NOMO-1 treated with DMSO at 0.1 percent for 48 hours (cell line): ENCODE data around the gene GSG1L.
"Not testable (repeated sequence)": the region's sequence is repeated elsewhere in the genome, so short reads cannot be mapped to it uniquely, and the experiment has no call there.

ENCODE experiments used
- DNase-seq: peaks from one replicate; lab custom pipeline; 2025; ENCODE audit not compliant: unreplicated experiment; lab: John Stamatoyannopoulos, UW

Gene GSG1L

DNA sequence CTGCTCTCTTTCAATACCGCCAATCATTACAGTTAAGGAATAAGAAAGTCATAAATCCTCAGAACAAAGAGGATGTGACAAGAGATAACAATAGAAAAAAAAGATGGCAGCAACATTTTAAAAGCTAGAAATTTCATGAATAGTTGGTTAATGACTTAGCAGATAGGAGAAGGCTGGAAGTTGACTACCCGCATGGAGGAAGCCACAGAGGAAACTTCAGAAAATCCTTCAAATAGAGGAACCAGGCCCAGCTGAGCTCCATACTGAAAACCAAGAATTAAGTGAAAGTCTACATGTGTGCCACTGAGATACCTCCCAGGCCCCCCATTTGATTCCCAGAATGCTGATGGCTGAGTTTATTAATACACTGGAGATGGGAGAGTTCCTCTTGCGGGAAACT lies 109.3 kb downstream of the GSG1L start:
- DNase-seq = no peak

DNA sequence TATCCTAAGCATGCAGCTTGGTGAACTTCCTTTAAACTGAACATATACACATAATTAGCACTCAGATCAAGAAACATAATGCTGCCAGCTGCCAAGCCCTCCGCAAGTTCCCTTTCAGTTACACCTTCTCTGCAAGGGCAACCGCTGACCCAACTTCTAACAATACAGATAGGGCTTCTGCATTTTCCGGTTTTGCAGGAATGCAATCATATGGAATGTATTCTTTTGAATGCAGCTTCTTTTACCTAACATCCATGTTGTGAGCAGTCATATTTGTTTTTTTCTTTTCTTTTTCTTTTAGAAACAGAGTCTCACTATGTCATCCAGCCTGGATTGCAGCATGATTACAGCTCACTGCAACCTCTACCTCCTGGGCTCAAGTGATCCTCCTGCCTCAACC lies 110.7 kb downstream of the GSG1L start:
- no peak for DNase-seq

DNA sequence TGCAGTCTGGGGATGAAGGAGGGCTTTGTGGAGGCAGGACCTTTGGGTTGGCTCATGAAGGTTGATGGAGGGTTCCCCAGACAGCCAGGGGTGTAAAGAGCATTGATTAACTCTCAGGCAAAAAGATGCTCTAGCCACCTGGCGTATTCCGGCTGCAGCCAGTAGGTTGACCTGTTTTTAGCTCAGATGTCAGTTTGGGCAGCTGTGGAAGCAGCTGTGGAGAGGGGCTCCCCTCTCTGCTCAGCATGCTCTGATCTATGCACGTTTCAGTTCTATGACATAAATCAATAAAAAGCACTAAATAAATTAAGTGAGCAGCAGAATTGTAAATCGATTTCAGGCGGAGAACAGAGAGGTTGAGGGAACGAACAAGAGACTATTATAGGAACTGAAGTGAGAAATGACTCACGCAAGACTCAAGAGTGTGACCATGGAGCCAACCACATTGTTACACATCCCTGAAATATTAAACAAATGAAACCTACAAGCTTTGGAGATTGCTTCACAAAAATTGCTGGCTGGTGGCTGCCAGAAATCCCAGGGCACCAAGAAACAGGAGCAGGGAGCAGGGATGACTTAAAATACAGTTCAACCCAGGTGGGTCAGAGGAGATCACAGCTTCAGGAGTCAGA lies 111.9 kb downstream of the GSG1L start:
- no peak for DNase-seq

DNA sequence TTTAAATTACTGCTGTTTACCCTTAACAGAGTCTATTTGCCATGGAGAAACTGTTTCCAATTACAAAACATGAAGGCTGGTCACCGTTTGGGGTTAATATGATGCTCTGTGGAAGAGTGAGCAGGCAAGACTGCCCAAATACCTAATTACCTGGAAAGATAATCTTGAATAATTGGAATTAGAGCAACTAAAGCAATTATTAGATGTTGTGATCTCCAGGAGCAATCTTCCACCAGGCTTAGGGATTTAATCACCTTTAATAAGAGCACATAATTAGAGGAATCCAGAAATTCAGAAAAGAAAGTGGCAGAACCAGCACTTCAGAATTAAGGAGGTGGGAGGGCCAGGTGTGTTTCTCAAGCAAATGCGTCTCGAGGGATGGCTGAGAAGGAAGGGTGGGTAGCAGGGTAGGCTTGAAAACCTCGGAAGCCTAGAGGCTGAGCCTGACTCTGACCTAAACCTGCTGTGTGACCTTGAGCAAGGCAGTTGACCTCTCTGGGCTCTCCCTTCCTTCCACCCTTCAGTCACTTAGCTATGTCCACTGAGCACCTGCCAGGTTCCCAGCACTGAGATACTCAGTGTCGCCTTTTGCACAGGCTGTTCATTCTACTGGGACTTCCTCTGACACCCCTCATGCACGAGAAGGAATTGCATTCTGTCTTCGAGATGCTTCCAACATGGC lies 113.2 kb downstream of the GSG1L start:
- DNase-seq = no peak

DNA sequence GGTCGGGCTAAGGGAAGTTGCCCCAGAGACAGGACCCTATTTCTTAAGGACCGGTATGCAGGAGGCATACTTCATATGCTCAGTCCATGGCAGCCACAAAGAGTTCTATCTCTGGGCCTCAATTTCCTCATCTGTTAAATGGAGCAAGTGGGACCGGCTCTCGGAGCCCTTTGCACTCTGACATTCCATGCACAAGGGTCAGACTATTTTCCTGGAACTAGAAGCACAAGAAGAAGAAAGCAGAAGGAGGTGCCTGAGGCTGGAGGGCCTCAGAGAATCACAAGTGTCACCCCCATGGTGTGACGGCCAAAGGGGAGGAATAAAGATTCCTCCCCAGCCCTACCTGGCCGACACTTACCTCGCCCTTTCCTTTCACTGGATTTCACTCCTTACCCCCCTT lies 115.8 kb downstream of the GSG1L start:
- no peak for DNase-seq

DNA sequence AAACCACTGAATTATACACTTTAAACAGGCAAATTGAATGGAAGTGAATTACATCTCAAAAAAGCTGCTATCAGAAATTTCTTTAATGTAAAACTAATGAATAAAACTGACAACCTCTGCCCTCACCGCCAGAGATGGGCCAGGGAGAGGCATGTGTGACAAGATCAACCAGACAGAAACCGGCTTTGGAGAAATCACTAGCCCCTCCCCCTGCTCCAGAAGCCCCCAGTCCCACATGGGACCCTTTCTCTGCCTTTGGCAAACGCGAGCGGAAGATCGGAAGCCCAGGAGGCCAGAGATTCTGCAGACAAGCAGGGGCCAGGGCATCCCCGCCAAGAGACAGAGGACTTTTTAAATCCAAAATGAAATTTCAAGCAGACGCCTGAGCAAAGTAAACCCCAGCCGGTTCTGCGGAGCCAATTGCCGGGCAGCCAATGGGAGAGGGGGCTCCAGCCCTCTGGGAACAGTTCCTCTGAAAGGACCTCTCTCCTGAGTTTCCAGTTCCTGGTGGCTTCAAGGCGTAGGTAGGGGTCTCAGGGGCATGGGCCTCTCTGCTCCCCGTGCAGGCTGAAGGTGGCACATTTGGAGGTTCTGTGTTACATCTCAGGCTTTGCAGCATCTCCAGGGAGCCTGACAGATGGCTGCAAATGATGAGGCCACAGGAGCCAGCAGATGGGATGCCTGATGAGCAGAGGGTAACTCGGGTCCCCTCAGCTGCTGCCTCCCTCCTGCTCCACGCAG lies 118.1 kb downstream of the GSG1L start:
- no peak for DNase-seq

DNA sequence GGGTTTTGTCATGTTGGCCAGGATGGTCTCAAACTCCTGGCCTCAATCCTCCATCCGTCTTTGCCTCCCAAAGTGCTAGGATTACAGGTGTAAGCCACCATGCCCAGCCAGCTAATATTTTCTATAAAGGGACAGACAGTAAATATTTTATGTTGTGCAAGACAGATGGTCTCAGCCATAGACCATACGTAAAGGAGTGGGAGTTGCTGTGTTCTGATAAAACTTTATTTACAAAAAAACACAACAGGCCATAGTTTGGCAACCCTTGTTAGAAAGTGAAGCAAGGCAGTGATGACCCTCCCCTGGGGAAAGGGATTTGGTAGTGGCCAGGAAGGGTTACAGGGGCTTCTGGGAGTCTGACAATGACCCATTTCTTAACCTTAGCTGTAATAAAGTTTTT lies 119.7 kb downstream of the GSG1L start:
- no peak for DNase-seq

DNA sequence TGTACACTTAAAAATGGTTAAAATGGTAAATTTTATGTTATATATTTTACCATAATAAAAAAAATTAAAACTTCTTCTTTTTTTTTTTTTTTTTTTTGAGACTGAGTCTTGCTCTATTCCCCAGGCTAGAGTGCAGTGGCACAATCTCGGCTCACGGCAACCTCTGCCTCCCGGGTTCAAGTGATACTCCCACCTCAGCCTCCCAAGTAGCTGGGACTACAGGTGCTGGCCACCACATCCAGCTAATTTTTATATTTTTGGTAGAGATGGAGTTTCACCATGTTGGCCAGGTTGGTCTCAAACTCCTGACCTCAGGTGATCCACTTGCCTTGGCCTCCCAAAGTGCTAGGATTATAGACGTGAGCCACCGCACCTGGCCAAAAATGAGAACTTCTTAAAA lies 121.4 kb downstream of the GSG1L start:
- DNase-seq = not testable (repeated sequence)

DNA sequence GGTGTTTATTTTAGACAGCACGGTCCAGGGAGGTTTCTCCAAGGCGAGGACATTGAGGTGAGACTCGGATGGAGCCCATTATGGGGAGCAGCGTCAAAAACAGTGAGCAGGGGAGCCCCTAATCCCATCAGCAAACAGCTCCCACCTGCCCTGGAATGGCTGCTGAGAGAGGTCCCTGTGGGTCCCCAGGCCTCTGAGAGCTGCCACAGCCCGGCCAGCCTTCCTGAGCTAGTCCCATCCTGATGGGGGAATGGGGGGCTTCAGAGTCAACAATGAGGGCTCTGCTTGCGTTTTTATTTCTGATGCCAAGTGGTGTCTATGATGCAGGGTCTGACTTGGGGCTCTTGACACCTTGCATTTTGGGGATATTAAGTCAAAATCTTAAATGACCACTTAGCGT lies 128.4 kb downstream of the GSG1L start:
- DNase-seq = no peak

DNA sequence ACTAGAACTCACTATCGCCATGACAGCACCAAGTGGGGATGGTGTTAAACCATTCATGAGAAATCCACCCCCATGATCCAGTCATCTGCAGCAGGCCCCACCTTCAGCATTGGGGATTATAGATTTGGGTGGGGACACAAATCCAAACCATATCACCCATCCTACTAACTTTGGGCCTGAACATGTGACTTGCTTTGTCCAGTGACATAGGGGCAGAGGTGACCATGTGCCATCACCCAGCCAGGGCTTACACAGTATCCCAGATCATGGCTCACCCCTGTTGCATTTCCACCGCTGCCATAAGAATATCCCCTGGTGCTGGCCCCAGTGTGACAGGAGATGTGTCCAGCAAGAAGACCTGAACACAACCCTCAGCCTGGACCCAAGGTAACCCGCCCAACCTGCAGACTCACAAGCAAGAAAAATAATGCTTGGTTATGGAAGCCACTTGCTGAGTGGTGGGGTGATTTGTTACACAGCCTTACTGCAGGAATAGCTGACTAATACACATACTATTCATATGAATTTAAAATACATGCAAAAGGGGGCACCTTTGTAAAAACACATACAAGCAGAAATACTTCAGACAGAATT lies 130.9 kb downstream of the GSG1L start:
- DNase-seq = no peak

DNA sequence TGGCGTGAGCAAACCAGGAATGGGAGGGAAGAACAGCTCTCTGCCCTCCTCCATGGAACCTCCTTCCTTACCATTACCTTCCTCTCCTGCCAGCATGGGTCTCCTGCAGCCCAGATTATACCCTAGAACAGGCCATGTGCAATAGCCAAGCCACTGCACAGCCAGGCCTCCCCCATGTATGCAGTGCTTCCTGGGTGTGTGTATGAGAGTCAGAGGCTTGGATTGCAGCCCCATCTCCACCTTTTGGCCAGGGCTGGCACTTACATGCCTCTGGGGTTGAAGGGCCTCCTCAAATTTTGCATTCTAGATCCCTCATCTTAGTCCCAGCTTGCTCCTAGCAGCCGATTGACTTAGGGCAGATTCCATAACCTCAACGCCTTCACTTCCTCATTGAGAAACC lies 133.7 kb downstream of the GSG1L start:
- DNase-seq = no peak

DNA sequence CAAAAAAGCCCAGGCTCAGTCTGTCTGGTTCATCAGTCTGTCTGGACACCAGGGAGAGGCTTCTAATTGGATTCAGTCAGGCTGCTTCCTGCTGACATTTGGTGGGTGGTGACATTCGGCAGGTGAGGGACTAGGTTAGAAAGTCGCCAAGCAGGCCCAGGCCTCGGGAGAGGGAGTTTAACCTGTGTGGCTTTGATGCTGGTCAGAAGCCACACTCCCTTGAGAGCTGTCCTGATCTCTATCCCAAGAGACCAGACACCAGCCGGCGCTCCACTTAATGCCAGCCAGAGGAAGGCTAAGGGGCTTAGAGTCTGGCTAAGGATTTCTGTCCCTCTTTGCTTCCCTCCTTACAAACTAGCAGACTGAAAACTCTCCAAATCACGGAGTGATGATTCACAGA lies 135.0 kb downstream of the GSG1L start:
- no peak for DNase-seq

DNA sequence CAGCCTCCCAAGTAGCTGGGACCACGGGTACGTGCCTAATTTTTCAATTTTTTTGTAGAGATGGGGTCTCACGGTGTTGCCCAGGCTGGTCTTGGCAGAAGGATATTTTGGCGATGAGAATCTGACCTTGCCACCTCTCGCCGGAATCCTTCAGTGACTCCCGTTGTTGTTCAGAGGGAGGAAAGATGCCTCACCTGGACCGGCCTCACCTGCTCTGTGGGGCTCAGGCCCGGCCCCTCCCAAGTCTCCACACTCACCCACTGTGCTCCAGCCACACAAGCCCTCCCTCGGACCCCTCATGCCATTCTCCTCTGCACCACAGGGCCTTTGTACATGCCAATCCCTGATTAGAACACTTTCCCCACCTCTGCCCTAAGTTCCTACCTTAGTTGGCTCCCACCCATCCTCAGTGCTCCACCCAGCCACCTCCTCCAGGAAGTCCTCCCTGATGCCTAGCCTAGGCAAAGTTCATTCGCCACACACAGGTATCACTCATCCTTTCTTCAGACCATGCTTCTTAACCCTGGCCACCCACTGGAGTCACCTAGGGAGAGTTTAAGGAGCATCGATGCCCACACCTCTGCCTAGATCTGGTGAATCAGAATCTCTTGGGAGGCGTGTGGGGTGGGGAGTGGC lies 136.1 kb downstream of the GSG1L start:
- no peak for DNase-seq

DNA sequence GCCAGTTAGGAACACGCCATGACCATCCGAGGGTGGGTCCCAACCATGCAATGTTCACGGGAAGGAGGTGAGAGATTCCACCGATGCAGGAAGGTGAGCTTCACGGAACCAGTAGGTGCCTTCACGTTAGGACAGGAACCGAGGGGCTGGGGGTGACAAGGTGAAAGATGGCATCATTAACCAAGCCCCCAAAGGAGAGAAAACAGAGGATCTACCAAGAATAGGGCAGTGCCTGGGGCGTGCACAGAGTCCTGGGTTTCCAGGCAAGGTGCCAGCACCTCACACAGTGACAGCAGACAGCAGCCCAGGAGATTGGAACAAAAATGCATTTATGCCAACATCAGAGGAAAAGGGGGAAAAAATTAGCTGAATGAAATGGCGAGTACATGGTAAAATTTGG lies 137.9 kb downstream of the GSG1L start:
- no peak for DNase-seq

DNA sequence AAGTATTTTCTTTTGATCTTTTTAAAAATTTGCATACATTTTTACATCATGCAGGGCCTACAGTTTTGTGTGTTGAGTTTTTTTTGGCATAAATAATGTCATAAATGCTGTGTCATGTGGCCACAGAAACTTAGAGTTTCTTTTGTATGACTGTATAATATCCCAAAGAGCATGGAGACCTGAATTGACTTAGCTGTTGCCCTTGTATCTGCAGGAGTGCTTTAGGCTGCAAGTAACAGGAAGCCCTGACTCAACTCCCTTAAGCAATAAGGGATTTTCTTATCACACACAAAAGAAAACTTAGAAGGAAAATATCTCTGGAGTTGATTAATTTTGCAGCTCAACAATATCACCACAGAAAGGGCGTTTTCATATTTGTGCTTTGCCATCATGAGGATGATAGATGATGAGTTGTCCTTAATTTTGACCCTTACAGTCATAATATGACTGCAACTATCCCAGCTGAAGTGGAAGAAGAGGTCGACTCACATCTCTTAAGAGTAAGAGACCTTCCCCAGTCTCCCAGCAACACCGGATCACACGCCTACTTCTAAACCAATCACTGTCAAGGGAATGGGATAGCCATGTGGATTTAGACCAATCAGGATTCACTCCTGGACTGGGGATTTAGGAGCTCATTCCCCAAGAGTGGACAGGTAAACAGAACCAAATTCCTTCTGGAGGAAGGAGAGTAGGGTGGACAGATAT lies 138.9 kb downstream of the GSG1L start:
- DNase-seq = no peak

DNA sequence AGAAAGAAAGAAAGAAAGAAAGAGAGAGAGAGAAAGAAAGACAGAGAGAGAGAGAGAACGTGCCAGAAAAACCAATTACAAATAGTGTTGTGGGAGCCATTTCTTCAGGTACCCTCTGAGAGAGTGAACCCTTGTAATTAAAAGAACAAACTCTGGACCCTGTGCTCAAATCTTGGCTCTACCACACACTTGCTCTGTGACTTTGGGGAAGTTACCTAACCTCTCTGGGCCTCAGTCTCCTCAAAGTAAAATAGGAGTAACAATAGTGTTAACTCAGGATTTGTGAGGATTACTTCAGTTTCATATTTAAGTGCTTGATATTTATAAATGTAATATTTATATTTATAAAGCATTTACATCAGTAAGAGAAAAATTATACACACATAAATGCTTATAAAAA lies 139.8 kb downstream of the GSG1L start:
- no peak for DNase-seq

DNA sequence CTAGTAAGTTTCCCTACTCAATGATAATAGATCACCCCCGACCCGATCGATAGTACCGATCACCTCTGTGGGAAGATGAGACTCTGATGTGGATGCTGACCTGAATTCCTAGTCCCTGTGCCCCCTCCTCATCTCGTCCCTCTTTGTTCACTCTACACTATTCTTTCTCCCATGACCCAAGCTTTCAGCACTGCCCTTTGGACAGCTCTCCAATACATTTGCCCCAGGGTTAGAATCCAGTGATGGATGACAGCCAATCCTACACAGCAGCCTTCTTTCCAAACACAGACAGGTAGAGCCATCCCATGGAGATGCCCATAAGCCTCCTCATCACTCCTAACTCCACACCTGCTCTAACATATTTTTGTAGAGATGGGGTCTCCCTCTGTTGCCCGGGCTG lies 141.1 kb downstream of the GSG1L start:
- no peak for DNase-seq

DNA sequence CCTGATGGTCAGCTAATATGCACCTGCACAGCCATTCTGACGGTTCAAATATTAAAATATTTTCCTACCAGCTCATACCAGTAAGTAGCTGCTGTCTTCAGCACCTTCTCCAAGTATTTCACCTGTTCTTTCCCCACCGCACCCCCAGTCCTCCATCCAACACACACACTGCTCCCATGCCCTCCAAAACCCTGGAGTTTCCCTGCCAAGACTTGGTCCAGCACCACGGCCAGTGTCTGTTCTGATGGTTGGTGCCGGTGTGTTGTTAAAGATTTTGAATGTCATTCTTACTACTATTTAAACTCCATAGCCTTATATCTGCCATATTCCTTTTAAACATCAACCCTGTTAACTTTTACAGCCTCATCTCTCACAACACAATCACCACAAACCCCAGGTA lies 142.4 kb downstream of the GSG1L start:
- no peak for DNase-seq

DNA sequence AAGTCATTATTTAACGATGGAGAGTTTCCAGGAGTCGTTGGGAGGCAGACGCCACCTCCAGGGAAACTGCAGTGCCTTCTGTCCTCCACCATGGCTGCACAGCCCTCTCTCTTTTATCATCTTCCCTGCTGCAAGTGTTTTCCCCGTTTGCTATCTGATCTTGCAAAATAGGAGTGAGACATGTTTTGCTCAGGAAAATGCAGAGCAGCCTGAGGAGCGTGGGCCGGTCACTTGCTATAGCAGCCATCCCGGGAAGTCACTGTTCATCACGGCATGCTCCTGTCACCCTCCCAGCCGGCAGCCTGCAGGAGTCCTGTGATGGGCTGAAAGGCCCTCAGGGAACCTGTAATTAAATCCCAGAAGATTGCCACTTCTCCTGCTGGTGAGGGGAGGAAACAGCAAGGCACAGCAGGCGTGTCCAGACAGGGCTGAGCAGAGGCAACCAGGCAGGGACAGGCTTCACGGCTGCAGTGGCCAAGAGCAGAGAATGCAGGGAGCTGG lies 143.1 kb downstream of the GSG1L start:
- DNase-seq = no peak

DNA sequence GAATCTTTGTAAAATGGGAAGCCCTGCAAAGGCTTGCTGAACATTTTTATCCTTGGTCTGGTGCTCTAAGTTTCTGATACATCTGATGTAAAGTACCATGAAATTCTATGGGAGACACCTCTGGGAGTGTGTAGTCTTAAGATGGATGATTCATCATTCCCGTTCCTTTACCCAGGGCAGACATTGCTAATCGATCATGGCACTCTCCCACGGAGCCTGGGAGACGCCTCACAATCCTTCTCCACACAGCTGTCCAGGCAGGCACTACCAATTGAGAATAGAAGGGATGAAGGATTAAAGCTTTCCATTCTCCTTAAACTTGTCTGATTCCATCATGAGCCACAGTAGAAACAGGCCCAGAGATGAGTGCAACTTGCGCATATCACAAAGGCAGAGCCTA lies 144.8 kb downstream of the GSG1L start:
- no peak for DNase-seq

DNA sequence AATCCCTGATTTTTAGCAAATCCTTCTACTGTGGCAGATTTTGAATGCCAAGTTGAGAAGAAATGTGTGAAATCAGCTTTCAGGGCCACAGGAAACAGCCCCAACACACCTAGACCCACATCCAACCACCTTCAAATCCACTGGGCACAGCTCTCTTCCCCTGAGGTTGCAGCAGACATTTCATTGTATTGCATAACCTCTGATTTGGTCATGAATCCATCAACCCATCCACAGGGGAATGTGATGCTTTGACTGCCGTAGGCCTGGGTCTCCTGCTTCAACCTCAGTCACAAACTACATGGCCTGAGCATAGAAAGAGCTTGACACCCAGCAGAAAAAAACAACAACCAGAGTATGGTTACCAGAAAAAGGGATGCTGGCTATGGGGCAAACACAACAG lies 145.6 kb downstream of the GSG1L start:
- DNase-seq = no peak
